GM18873 (cell line): ENCODE data around the gene DHRS9.

Source experiments
- ATAC-seq: cut with Tn5 transposase; IDR thresholded peaks from one replicate; pipeline ENCODE4 v1.9.1; 2021; ENCODE audit warnings: mild to moderate bottlenecking, moderate library complexity, moderate number of reproducible peaks; ENCODE audit not compliant: unreplicated experiment, low FRiP score

Gene DHRS9

GRCh38 chr2:169091761-169092519 lies 22.6 kb downstream of the DHRS9 start:
- no peak for ATAC-seq

- ATAC-seq: no peak
These were observed 24.2 kb downstream of the DHRS9 start for GRCh38 chr2:169093535-169093934.

- ATAC-seq: no peak
These were observed 25.3 kb downstream of the DHRS9 start for GRCh38 chr2:169094676-169095075.

GRCh38 chr2:169095621-169096105 lies 26.3 kb downstream of the DHRS9 start:
- no peak for ATAC-seq

GRCh38 chr2:169104848-169105247 lies 35.5 kb downstream of the DHRS9 start:
- ATAC-seq: no peak

GRCh38 chr2:169105476-169105875 lies 36.1 kb downstream of the DHRS9 start:
- ATAC-seq: no peak

GRCh38 chr2:169106134-169106533 lies 36.8 kb downstream of the DHRS9 start:
- ATAC-seq: no peak

- ATAC-seq: no peak
These were observed 37.5 kb downstream of the DHRS9 start for GRCh38 chr2:169106563-169107545.

- ATAC-seq: peak; percentile 86
These were observed 38.3 kb downstream of the DHRS9 start for GRCh38 chr2:169107645-169108044.

GRCh38 chr2:169108099-169108884 lies 38.9 kb downstream of the DHRS9 start:
- no peak for ATAC-seq

GRCh38 chr2:169109502-169110409 lies 40.4 kb downstream of the DHRS9 start:
- no peak for ATAC-seq

- ATAC-seq: no peak
These were observed 41.1 kb downstream of the DHRS9 start for GRCh38 chr2:169110419-169110818.

- ATAC-seq: no peak
These were observed 41.6 kb downstream of the DHRS9 start for GRCh38 chr2:169110916-169111315.

- no peak for ATAC-seq
These were observed 43.5 kb downstream of the DHRS9 start for GRCh38 chr2:169112841-169113240.

- no peak for ATAC-seq
These were observed 44.7 kb downstream of the DHRS9 start for GRCh38 chr2:169114056-169114455.

GRCh38 chr2:169116327-169116726 lies 47.0 kb downstream of the DHRS9 start:
- no peak for ATAC-seq

- ATAC-seq: no peak
These were observed 47.6 kb downstream of the DHRS9 start for GRCh38 chr2:169116993-169117392.

GRCh38 chr2:169118060-169118459 lies 48.7 kb downstream of the DHRS9 start:
- no peak for ATAC-seq

GRCh38 chr2:169119123-169119760 lies 49.9 kb downstream of the DHRS9 start:
- no peak for ATAC-seq
